HEK293 (cell line): ENCODE results near the gene LPCAT1.

Experiments used
- CTCF ChIP-seq: fragments of 450-650 bp; formaldehyde crosslinking; IDR thresholded peaks from 2 replicates; pipeline ENCODE4 v1.5.1; 2016; ENCODE audit warnings: missing biosample characterization, missing genetic modification characterization
- ZNF549 ChIP-seq: fragments of 450-650 bp; IDR thresholded peaks from 2 replicates; pipeline ENCODE4 v1.5.1; 2018; ENCODE audit warnings: missing biosample characterization, missing genetic modification characterization, mild to moderate bottlenecking, inconsistent platforms, moderate library complexity

- no peak for TF ChIP-seq ZNF549 (tag by site-specific recombination)
- no peak for TF ChIP-seq CTCF
Observed at GRCh38 chr5:1465117-1465516, 58.6 kb downstream of the LPCAT1 start.
